Epithelial cell of proximal tubule (primary cell): ENCODE results near the gene CNTFR. TPM values are rescaled to one million over a fixed set of nuclear protein-coding genes. Genes with fewer than 3 reads are reported as not detected.

Experiments
- DNase-seq: peaks from one replicate; pipeline ENCODE4 v3.0.0-alpha.2; 2011; ENCODE audit warnings: low read depth
- H3K4me3 ChIP-seq: 2 replicates; pipeline ENCODE4 v1.5.1; 2011; ENCODE audit warnings: low read depth, mild to moderate bottlenecking, low read length
- total RNA-seq: library from RNA; depleted of rRNA; stranded (reverse); fragments of >200 nt; gene quantifications from 2 replicates; pipeline ENCODE4 v1.2.3, GENCODE V29; 2015
- TF ChIP-seq, protein P1 (sequence below): conservative IDR thresholded peaks from 2 replicates; pipeline ENCODE4 v1.5.1; 2012; ENCODE audit warnings: low read depth, mild to moderate bottlenecking, low read length

CNTFR gene
- total RNA-seq, 1 donor from 2014 or later = not detected

DNA sequence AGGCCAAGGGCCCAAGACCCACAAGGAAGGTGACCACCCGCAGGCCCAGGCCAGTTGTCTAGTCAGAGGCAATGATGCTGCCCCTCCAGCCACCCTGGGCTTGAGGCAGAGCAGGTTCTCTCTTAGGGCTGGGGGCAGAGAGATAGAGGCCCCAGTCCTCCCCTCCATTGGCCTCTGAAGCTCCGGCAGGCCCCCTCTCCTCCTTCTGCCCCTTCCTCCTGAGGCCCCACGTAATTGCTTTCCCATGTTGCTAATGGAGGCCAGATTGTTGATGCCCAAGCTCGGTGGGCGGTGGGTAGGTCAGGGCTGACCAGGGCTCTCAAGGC, 40.2 kb downstream of the CNTFR start:
- H3K4me3 ChIP-seq = no peak overlapping the region
- TF ChIP-seq, protein P1, sequence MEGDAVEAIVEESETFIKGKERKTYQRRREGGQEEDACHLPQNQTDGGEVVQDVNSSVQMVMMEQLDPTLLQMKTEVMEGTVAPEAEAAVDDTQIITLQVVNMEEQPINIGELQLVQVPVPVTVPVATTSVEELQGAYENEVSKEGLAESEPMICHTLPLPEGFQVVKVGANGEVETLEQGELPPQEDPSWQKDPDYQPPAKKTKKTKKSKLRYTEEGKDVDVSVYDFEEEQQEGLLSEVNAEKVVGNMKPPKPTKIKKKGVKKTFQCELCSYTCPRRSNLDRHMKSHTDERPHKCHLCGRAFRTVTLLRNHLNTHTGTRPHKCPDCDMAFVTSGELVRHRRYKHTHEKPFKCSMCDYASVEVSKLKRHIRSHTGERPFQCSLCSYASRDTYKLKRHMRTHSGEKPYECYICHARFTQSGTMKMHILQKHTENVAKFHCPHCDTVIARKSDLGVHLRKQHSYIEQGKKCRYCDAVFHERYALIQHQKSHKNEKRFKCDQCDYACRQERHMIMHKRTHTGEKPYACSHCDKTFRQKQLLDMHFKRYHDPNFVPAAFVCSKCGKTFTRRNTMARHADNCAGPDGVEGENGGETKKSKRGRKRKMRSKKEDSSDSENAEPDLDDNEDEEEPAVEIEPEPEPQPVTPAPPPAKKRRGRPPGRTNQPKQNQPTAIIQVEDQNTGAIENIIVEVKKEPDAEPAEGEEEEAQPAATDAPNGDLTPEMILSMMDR = no peak
- DNase-seq = no peak

GRCh38 chr9:34547960-34548611, 41.4 kb downstream of the CNTFR start:
- no peak for DNase-seq
- TF ChIP-seq, protein P1 = peak; percentile 90
- no peak overlapping the region for H3K4me3 ChIP-seq

- no peak for DNase-seq
- no peak overlapping the region for H3K4me3 ChIP-seq
- TF ChIP-seq, protein P1 = peak; percentile 82
Measured at GRCh38 chr9:34546834-34547827, 42.4 kb downstream of the CNTFR start.

GRCh38 chr9:34546102-34546833, 43.3 kb downstream of the CNTFR start:
- H3K4me3 ChIP-seq = no peak overlapping the region
- DNase-seq = no peak
- TF ChIP-seq, protein P1 = no peak

- H3K4me3 ChIP-seq = no peak overlapping the region
- no peak for DNase-seq
- TF ChIP-seq, protein P1 = no peak
Measured at GRCh38 chr9:34545497-34545896, 44.0 kb downstream of the CNTFR start.

DNA sequence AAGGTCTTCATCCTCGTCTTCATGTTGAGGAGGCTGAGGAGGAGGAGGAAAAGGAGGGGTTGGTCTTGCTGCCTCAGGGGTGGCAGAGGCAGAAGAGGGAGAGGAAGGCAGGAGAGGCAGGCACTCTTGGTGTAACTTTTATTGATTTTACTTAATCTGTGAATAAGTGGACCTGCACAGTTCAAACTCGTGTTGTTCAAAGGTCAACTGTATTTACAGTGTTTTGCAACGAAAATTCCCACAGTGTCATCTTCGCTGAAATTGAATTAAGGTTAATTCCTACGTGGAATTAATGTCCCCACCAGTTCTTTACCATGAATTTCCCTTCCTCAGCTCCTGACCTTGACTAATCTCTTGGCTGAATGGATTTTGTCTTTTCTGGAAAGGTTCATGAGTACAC, 45.5 kb downstream of the CNTFR start:
- TF ChIP-seq, protein P1 = no peak
- no peak overlapping the region for H3K4me3 ChIP-seq
- no peak for DNase-seq
